ENCODE results near the gene LTBP4.

Gene LTBP4

DNA sequence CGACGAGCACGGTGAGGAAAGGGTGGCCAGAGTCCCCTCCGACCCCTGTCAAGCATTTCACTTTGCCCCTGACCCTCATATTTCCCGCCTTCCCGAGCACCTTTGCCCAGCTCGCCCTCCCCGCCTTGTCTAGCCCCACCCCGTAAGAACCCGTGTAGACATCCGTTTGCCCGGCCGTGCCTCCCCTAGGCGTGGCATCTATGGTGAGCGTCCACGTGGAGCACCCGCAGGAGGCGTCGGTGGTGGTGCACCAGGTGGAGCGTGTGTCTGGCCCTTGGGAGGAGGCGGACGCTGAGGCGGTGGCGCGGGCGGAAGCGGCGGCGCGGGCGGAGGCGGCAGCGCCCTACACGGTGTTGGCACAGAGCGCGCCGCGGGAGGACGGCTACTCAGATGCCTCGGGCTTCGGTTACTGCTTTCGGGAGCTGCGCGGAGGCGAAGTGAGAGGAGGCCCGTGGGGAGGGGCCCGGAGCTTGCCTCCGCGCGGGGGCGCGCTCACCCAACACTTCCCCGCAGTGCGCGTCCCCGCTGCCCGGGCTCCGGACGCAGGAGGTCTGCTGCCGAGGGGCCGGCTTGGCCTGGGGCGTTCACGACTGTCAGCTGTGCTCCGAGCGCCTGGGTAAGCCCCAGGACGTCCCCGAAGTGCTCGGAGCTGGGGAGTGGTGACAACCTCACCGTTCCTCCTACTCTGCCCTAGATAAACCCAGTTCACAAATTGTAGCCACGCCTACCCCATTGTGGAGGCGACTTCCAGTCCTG lies 4.2 kb downstream of the LTBP4 start (continued):
- TF ChIP-seq, protein P1, sequence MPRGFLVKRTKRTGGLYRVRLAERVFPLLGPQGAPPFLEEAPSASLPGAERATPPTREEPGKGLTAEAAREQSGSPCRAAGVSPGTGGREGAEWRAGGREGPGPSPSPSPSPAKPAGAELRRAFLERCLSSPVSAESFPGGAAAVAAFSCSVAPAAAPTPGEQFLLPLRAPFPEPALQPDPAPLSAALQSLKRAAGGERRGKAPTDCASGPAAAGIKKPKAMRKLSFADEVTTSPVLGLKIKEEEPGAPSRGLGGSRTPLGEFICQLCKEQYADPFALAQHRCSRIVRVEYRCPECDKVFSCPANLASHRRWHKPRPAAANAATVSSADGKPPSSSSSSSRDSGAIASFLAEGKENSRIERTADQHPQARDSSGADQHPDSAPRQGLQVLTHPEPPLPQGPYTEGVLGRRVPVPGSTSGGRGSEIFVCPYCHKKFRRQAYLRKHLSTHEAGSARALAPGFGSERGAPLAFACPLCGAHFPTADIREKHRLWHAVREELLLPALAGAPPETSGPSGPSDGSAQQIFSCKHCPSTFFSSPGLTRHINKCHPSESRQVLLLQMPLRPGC (tag by site-specific recombination; IDR thresholded peaks at IDR 0.05): peak; percentile 12; the same call in 1 of the 2 replicates
- TF ChIP-seq ZNF433 (tag by site-specific recombination; IDR thresholded peaks at IDR 0.05; ENCODE audit: low read depth) (no peak), ZNF274 (IDR thresholded peaks at IDR 0.05; ENCODE audit: low read length) (no peak), ZNF274 (tag by site-specific recombination; IDR thresholded peaks at IDR 0.05; ENCODE audit: borderline replicate concordance) (no peak), ZNF585B (tag by site-specific recombination; IDR thresholded peaks at IDR 0.05) (no peak), ZNF843 (tag by site-specific recombination; IDR thresholded peaks at IDR 0.05) (peak; percentile 59), ZNF324 (tag by site-specific recombination; IDR thresholded peaks at IDR 0.05) (peak; percentile 60; the same call in 1 of the 2 replicates), ZNF394 (tag by site-specific recombination; IDR thresholded peaks at IDR 0.05; ENCODE audit: borderline replicate concordance) (peak; percentile 69; the same call in 1 of the 2 replicates), ZNF510 (tag by site-specific recombination; IDR thresholded peaks at IDR 0.05; ENCODE audit: insufficient replicate concordance) (no peak), ZFHX2 (tag by site-specific recombination; conservative IDR thresholded peaks at IDR 0.05) (peak; percentile 100), ZNF792 (tag by site-specific recombination; IDR thresholded peaks at IDR 0.05) (no peak), SP3 (tag by site-specific recombination; IDR thresholded peaks at IDR 0.05) (peak; percentile 91), ZNF530 (tag by site-specific recombination; IDR thresholded peaks at IDR 0.05; ENCODE audit: low read depth) (no peak), WT1 (tag by site-specific recombination; IDR thresholded peaks at IDR 0.05) (peak; percentile 65), BCL11B (tag by site-specific recombination; IDR thresholded peaks at IDR 0.05; ENCODE audit: low read depth) (0 out of 2 replicates have a peak, but pooled peaks have one; percentile 34), ZNF596 (tag by site-specific recombination; IDR thresholded peaks at IDR 0.05) (no peak), ZNF184 (tag by site-specific recombination; IDR thresholded peaks at IDR 0.05) (no peak), ZNF830 (tag by site-specific recombination; IDR thresholded peaks at IDR 0.05; ENCODE audit: low read depth) (no peak), ZFP69B (tag by site-specific recombination; IDR thresholded peaks at IDR 0.05) (no peak; the same call in 1 of the 2 replicates), ZNF335 (tag by site-specific recombination; conservative IDR thresholded peaks at IDR 0.05) (peak; percentile 91), ZNF654 (tag by site-specific recombination; IDR thresholded peaks at IDR 0.05; ENCODE audit: low read depth) (no peak), OVOL3 (tag by site-specific recombination; IDR thresholded peaks at IDR 0.05) (0 out of 2 replicates have a peak, but pooled peaks have one; percentile 8), ZNF169 (tag by site-specific recombination; IDR thresholded peaks at IDR 0.05) (0 out of 2 replicates have a peak, but pooled peaks have one; percentile 30), ZNF2 (tag by site-specific recombination; IDR thresholded peaks at IDR 0.05) (peak; percentile 76; the same call in 1 of the 2 replicates), ZNF140 (tag by site-specific recombination; IDR thresholded peaks at IDR 0.05) (no peak), YY2 (tag by site-specific recombination; IDR thresholded peaks at IDR 0.05) (no peak)
- TF ChIP-seq, protein P2, sequence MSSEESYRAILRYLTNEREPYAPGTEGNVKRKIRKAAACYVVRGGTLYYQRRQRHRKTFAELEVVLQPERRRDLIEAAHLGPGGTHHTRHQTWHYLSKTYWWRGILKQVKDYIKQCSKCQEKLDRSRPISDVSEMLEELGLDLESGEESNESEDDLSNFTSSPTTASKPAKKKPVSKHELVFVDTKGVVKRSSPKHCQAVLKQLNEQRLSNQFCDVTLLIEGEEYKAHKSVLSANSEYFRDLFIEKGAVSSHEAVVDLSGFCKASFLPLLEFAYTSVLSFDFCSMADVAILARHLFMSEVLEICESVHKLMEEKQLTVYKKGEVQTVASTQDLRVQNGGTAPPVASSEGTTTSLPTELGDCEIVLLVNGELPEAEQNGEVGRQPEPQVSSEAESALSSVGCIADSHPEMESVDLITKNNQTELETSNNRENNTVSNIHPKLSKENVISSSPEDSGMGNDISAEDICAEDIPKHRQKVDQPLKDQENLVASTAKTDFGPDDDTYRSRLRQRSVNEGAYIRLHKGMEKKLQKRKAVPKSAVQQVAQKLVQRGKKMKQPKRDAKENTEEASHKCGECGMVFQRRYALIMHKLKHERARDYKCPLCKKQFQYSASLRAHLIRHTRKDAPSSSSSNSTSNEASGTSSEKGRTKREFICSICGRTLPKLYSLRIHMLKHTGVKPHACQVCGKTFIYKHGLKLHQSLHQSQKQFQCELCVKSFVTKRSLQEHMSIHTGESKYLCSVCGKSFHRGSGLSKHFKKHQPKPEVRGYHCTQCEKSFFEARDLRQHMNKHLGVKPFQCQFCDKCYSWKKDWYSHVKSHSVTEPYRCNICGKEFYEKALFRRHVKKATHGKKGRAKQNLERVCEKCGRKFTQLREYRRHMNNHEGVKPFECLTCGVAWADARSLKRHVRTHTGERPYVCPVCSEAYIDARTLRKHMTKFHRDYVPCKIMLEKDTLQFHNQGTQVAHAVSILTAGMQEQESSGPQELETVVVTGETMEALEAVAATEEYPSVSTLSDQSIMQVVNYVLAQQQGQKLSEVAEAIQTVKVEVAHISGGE (tag by site-specific recombination; conservative IDR thresholded peaks at IDR 0.05; ENCODE audit: low read depth): peak; percentile 91
- TF ChIP-seq, protein P3, sequence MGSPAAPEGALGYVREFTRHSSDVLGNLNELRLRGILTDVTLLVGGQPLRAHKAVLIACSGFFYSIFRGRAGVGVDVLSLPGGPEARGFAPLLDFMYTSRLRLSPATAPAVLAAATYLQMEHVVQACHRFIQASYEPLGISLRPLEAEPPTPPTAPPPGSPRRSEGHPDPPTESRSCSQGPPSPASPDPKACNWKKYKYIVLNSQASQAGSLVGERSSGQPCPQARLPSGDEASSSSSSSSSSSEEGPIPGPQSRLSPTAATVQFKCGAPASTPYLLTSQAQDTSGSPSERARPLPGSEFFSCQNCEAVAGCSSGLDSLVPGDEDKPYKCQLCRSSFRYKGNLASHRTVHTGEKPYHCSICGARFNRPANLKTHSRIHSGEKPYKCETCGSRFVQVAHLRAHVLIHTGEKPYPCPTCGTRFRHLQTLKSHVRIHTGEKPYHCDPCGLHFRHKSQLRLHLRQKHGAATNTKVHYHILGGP (tag by site-specific recombination; IDR thresholded peaks at IDR 0.05): no peak
- TF ChIP-seq, protein P4, sequence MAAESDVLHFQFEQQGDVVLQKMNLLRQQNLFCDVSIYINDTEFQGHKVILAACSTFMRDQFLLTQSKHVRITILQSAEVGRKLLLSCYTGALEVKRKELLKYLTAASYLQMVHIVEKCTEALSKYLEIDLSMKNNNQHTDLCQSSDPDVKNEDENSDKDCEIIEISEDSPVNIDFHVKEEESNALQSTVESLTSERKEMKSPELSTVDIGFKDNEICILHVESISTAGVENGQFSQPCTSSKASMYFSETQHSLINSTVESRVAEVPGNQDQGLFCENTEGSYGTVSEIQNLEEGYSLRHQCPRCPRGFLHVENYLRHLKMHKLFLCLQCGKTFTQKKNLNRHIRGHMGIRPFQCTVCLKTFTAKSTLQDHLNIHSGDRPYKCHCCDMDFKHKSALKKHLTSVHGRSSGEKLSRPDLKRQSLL (tag by site-specific recombination; IDR thresholded peaks at IDR 0.05): peak; percentile 55
